ENCODE data around the gene C16orf92. TPM values are rescaled to one million over a fixed set of nuclear protein-coding genes. Genes with fewer than 3 reads are reported as not detected.
A peak's percentile ranks its signal among the peaks of the same experiment; 100 is the strongest.

Gene C16orf92
- total RNA-seq, 1 donor from 2014 or later: not detected

- DNase-seq (ENCODE audit: low spot score, unreplicated experiment): no peak
- Mint-ChIP-seq H3K27ac (peak overlapping the region; percentile 43), H3K9me3 (ENCODE audit: low read depth) (peaks cover 6% of the 10 kb centered on the region), H3K4me1 (ENCODE audit: low read depth) (peaks cover 22% of the 10 kb centered on the region), H3K27me3 (no peaks in the 10 kb centered on the region), H3K4me3 (ENCODE audit: low read depth) (peak overlapping the region; percentile 95), H3K36me3 (ENCODE audit: insufficient read depth) (peaks cover 22% of the 10 kb centered on the region)
- TF ChIP-seq, protein P1, sequence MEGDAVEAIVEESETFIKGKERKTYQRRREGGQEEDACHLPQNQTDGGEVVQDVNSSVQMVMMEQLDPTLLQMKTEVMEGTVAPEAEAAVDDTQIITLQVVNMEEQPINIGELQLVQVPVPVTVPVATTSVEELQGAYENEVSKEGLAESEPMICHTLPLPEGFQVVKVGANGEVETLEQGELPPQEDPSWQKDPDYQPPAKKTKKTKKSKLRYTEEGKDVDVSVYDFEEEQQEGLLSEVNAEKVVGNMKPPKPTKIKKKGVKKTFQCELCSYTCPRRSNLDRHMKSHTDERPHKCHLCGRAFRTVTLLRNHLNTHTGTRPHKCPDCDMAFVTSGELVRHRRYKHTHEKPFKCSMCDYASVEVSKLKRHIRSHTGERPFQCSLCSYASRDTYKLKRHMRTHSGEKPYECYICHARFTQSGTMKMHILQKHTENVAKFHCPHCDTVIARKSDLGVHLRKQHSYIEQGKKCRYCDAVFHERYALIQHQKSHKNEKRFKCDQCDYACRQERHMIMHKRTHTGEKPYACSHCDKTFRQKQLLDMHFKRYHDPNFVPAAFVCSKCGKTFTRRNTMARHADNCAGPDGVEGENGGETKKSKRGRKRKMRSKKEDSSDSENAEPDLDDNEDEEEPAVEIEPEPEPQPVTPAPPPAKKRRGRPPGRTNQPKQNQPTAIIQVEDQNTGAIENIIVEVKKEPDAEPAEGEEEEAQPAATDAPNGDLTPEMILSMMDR (IDR thresholded peaks at IDR 0.05; ENCODE audit: unreplicated experiment): no peak
These were observed 47.0 kb upstream of the C16orf92 start for GRCh38 chr16:29975811-29976511.

GRCh38 chr16:29977063-29977825 is 45.8 kb upstream of the C16orf92 start:
- TF ChIP-seq, protein P1 (IDR thresholded peaks at IDR 0.05; ENCODE audit: unreplicated experiment): no peak
- Mint-ChIP-seq H3K27ac (no peak overlapping the region), H3K4me1 (ENCODE audit: low read depth) (peaks cover 22% of the 10 kb centered on the region), H3K27me3 (no peaks in the 10 kb centered on the region), H3K36me3 (ENCODE audit: insufficient read depth) (peaks cover 16% of the 10 kb centered on the region), H3K4me3 (ENCODE audit: low read depth) (peak overlapping the region; percentile 41), H3K9me3 (ENCODE audit: low read depth) (peaks cover 6% of the 10 kb centered on the region)
- no peak for DNase-seq (ENCODE audit: low spot score, unreplicated experiment)

GRCh38 chr16:29978081-29978480 is 44.9 kb upstream of the C16orf92 start:
- peaks cover 2% of the 10 kb centered on the region for H3K9me3 Mint-ChIP-seq (ENCODE audit: low read depth)
- H3K36me3 Mint-ChIP-seq (ENCODE audit: insufficient read depth): peaks cover 13% of the 10 kb centered on the region
- H3K27ac Mint-ChIP-seq: no peak overlapping the region
- DNase-seq (ENCODE audit: low spot score, unreplicated experiment): no peak
- peaks cover 22% of the 10 kb centered on the region for H3K4me1 Mint-ChIP-seq (ENCODE audit: low read depth)
- TF ChIP-seq, protein P1 (IDR thresholded peaks at IDR 0.05; ENCODE audit: unreplicated experiment): no peak
- no peaks in the 10 kb centered on the region for H3K27me3 Mint-ChIP-seq
- no peak overlapping the region for H3K4me3 Mint-ChIP-seq (ENCODE audit: low read depth)

GRCh38 chr16:29978564-29979270 is 44.3 kb upstream of the C16orf92 start:
- Mint-ChIP-seq H3K4me3 (ENCODE audit: low read depth) (no peak overlapping the region), H3K9me3 (ENCODE audit: low read depth) (no peaks in the 10 kb centered on the region), H3K27ac (no peak overlapping the region), H3K36me3 (ENCODE audit: insufficient read depth) (peaks cover 13% of the 10 kb centered on the region), H3K27me3 (no peaks in the 10 kb centered on the region), H3K4me1 (ENCODE audit: low read depth) (peaks cover 22% of the 10 kb centered on the region)
- TF ChIP-seq, protein P1 (IDR thresholded peaks at IDR 0.05; ENCODE audit: unreplicated experiment): no peak
- DNase-seq (ENCODE audit: low spot score, unreplicated experiment): no peak

All from progenitor cell of endocrine pancreas (in vitro differentiated cells).